Measurements from ENCODE around the gene DRG2. TPM values are rescaled to one million over a fixed set of nuclear protein-coding genes. Genes with fewer than 3 reads are reported as not detected.

The DRG2 gene
- total RNA-seq, 2 experiments from 2014 or later, result 37.7 to 39.3 TPM

GRCh38 chr17:18055597-18055996 lies 32.2 kb upstream of the DRG2 start:
- CTCF ChIA-PET, result no interaction called here
- no peaks in the 10 kb centered on the region for H3K9me3 Mint-ChIP-seq
- intact Hi-C loops (cut with micrococcal nuclease), result no loop called here
- no peak overlapping the region for H3K4me3 Mint-ChIP-seq
- POLR2A ChIA-PET, result no interaction called here
- no peaks in the 10 kb centered on the region for H3K4me1 Mint-ChIP-seq (ENCODE audit: low read depth)
- H3K27ac Mint-ChIP-seq, result no peak overlapping the region
- DNase-seq, result no peak
- H3K36me3 Mint-ChIP-seq, result peaks cover 3% of the 10 kb centered on the region
- no peaks in the 10 kb centered on the region for H3K27me3 Mint-ChIP-seq

GRCh38 chr17:18056214-18056613 lies 31.5 kb upstream of the DRG2 start:
- no peak for DNase-seq
- ChIA-PET POLR2A (no interaction called here), CTCF (no interaction called here)
- H3K27ac Mint-ChIP-seq, result no peak overlapping the region
- peaks cover 3% of the 10 kb centered on the region for H3K36me3 Mint-ChIP-seq
- no peaks in the 10 kb centered on the region for H3K4me1 Mint-ChIP-seq (ENCODE audit: low read depth)
- H3K27me3 Mint-ChIP-seq, result no peaks in the 10 kb centered on the region
- no peak overlapping the region for H3K4me3 Mint-ChIP-seq
- no peaks in the 10 kb centered on the region for H3K9me3 Mint-ChIP-seq
- intact Hi-C loops (cut with micrococcal nuclease), result no loop called here

GRCh38 chr17:18059283-18059682 lies 28.5 kb upstream of the DRG2 start:
- POLR2A ChIA-PET, result no interaction called here
- intact Hi-C loops (cut with micrococcal nuclease), result no loop called here
- H3K36me3 Mint-ChIP-seq, result peaks cover 3% of the 10 kb centered on the region
- no peak for DNase-seq
- H3K9me3 Mint-ChIP-seq, result no peaks in the 10 kb centered on the region
- no peak overlapping the region for H3K27ac Mint-ChIP-seq
- CTCF ChIA-PET, result no interaction called here
- no peak overlapping the region for H3K4me3 Mint-ChIP-seq
- H3K4me1 Mint-ChIP-seq (ENCODE audit: low read depth), result no peaks in the 10 kb centered on the region
- no peaks in the 10 kb centered on the region for H3K27me3 Mint-ChIP-seq

- DNase-seq, result no peak
- Mint-ChIP-seq H3K4me1 (ENCODE audit: low read depth) (no peaks in the 10 kb centered on the region), H3K27me3 (no peaks in the 10 kb centered on the region), H3K9me3 (no peaks in the 10 kb centered on the region), H3K36me3 (peaks cover 5% of the 10 kb centered on the region), H3K4me3 (no peak overlapping the region), H3K27ac (no peak overlapping the region)
- intact Hi-C loops (cut with micrococcal nuclease), result no loop called here
- ChIA-PET CTCF (no interaction called here), POLR2A (no interaction called here)
Measured at GRCh38 chr17:18064053-18064452, 23.7 kb upstream of the DRG2 start.

GRCh38 chr17:18065546-18065945 lies 22.2 kb upstream of the DRG2 start:
- no peaks in the 10 kb centered on the region for H3K4me1 Mint-ChIP-seq (ENCODE audit: low read depth)
- H3K4me3 Mint-ChIP-seq, result no peak overlapping the region
- no peaks in the 10 kb centered on the region for H3K27me3 Mint-ChIP-seq
- ChIA-PET POLR2A (no interaction called here), CTCF (no interaction called here)
- H3K9me3 Mint-ChIP-seq, result no peaks in the 10 kb centered on the region
- no peak overlapping the region for H3K27ac Mint-ChIP-seq
- intact Hi-C loops (cut with micrococcal nuclease), result no loop called here
- no peak for DNase-seq
- peaks cover 5% of the 10 kb centered on the region for H3K36me3 Mint-ChIP-seq

- H3K4me3 Mint-ChIP-seq, result no peak overlapping the region
- peaks cover under 1% of the 10 kb centered on the region for H3K27me3 Mint-ChIP-seq
- intact Hi-C loops (cut with micrococcal nuclease), result no loop called here
- ChIA-PET CTCF (no interaction called here), POLR2A (no interaction called here)
- no peaks in the 10 kb centered on the region for H3K9me3 Mint-ChIP-seq
- H3K4me1 Mint-ChIP-seq (ENCODE audit: low read depth), result peaks cover 6% of the 10 kb centered on the region
- no peak overlapping the region for H3K27ac Mint-ChIP-seq
- no peak for DNase-seq
- H3K36me3 Mint-ChIP-seq, result peaks cover 5% of the 10 kb centered on the region
Measured at GRCh38 chr17:18066866-18067265, 20.9 kb upstream of the DRG2 start.

- CTCF ChIA-PET, result interaction anchor here (1.2 kb wide), 1 partner anchor 23 kb away, joined by 3 read pairs; no protein-coding TSS in a partner anchor
- POLR2A ChIA-PET, result interaction anchor here (1.5 kb wide), 1 partner anchor 40 kb away, joined by 3 read pairs; no protein-coding TSS in a partner anchor
- intact Hi-C loops (cut with micrococcal nuclease), result no loop called here
- Mint-ChIP-seq H3K9me3 (no peaks in the 10 kb centered on the region), H3K27me3 (peaks cover 3% of the 10 kb centered on the region), H3K36me3 (peaks cover 5% of the 10 kb centered on the region), H3K27ac (no peak overlapping the region), H3K4me3 (no peak overlapping the region), H3K4me1 (ENCODE audit: low read depth) (peaks cover 6% of the 10 kb centered on the region)
- no peak for DNase-seq
Measured at GRCh38 chr17:18069101-18069500, 18.6 kb upstream of the DRG2 start.

GRCh38 chr17:18070861-18071340 lies 16.8 kb upstream of the DRG2 start:
- Mint-ChIP-seq H3K27me3 (peaks cover 7% of the 10 kb centered on the region), H3K36me3 (no peaks in the 10 kb centered on the region), H3K9me3 (no peaks in the 10 kb centered on the region), H3K4me1 (ENCODE audit: low read depth) (peaks cover 6% of the 10 kb centered on the region), H3K27ac (no peak overlapping the region), H3K4me3 (no peak overlapping the region)
- peak; percentile 18 for DNase-seq
- intact Hi-C loops (cut with micrococcal nuclease), result no loop called here
- ChIA-PET POLR2A (interaction anchor here (1.2 kb wide), 1 partner anchor 11 kb away, joined by 3 read pairs; no protein-coding TSS in a partner anchor), CTCF (no interaction called here)

GRCh38 chr17:18071751-18072150 lies 16.0 kb upstream of the DRG2 start:
- DNase-seq, result no peak
- peaks cover 6% of the 10 kb centered on the region for H3K4me1 Mint-ChIP-seq (ENCODE audit: low read depth)
- H3K9me3 Mint-ChIP-seq, result no peaks in the 10 kb centered on the region
- POLR2A ChIA-PET, result interaction anchor here (1.2 kb wide), 1 partner anchor 10 kb away, joined by 3 read pairs; no protein-coding TSS in a partner anchor
- intact Hi-C loops (cut with micrococcal nuclease), result no loop called here
- CTCF ChIA-PET, result no interaction called here
- H3K36me3 Mint-ChIP-seq, result no peaks in the 10 kb centered on the region
- peaks cover 7% of the 10 kb centered on the region for H3K27me3 Mint-ChIP-seq
- H3K27ac Mint-ChIP-seq, result no peak overlapping the region
- no peak overlapping the region for H3K4me3 Mint-ChIP-seq

GRCh38 chr17:18074566-18075272 lies 13.0 kb upstream of the DRG2 start:
- Mint-ChIP-seq H3K4me1 (ENCODE audit: low read depth) (peaks cover 6% of the 10 kb centered on the region), H3K27me3 (peaks cover 15% of the 10 kb centered on the region), H3K27ac (no peak overlapping the region), H3K9me3 (no peaks in the 10 kb centered on the region), H3K4me3 (no peak overlapping the region), H3K36me3 (no peaks in the 10 kb centered on the region)
- ChIA-PET POLR2A (no interaction called here), CTCF (no interaction called here)
- intact Hi-C loops (cut with micrococcal nuclease), result no loop called here
- DNase-seq, result no peak

- no peak for DNase-seq
- Mint-ChIP-seq H3K4me1 (ENCODE audit: low read depth) (no peaks in the 10 kb centered on the region), H3K27me3 (peaks cover 15% of the 10 kb centered on the region), H3K27ac (no peak overlapping the region), H3K9me3 (no peaks in the 10 kb centered on the region), H3K36me3 (no peaks in the 10 kb centered on the region), H3K4me3 (no peak overlapping the region)
- ChIA-PET POLR2A (no interaction called here), CTCF (no interaction called here)
- intact Hi-C loops (cut with micrococcal nuclease), result no loop called here
Measured at GRCh38 chr17:18076936-18077335, 10.8 kb upstream of the DRG2 start.

GRCh38 chr17:18079543-18079942 lies 8.2 kb upstream of the DRG2 start:
- POLR2A ChIA-PET, result no interaction called here
- H3K4me3 Mint-ChIP-seq, result no peak overlapping the region
- H3K27ac Mint-ChIP-seq, result no peak overlapping the region
- no peak for DNase-seq
- CTCF ChIA-PET, result no interaction called here
- peaks cover 12% of the 10 kb centered on the region for H3K27me3 Mint-ChIP-seq
- no peaks in the 10 kb centered on the region for H3K9me3 Mint-ChIP-seq
- intact Hi-C loops (cut with micrococcal nuclease), result no loop called here
- H3K4me1 Mint-ChIP-seq (ENCODE audit: low read depth), result no peaks in the 10 kb centered on the region
- no peaks in the 10 kb centered on the region for H3K36me3 Mint-ChIP-seq

- Mint-ChIP-seq H3K27ac (no peak overlapping the region), H3K4me3 (no peak overlapping the region), H3K36me3 (no peaks in the 10 kb centered on the region), H3K4me1 (ENCODE audit: low read depth) (peaks cover 13% of the 10 kb centered on the region), H3K27me3 (peaks cover 6% of the 10 kb centered on the region), H3K9me3 (no peaks in the 10 kb centered on the region)
- POLR2A ChIA-PET, result no interaction called here
- no peak for DNase-seq
- intact Hi-C loops (cut with micrococcal nuclease), result no loop called here
- CTCF ChIA-PET, result no interaction called here
Measured at GRCh38 chr17:18084256-18084655, 3.5 kb upstream of the DRG2 start.
